Endothelial cell of umbilical vein (primary cell): Measurements from ENCODE around the gene ZFYVE26. TPM values are rescaled to one million over a fixed set of nuclear protein-coding genes. Genes with fewer than 3 reads are reported as not detected.

Source experiments
- BruUV-seq: library from RNA; stranded (reverse); fragments of 400-500 nt; replicated peaks from 2 replicates; lab custom pipeline; 2021; lab: Mats Ljungman, UMichigan
- CTCF ChIA-PET: fragments of 300-600, 350-600 bp; sonication (Branson Sonifier 250); formaldehyde crosslinking; loops from one replicate; lab custom pipeline; 2021; ENCODE audit warnings: antibody characterized with exemption, inconsistent platforms; lab: Charles Lee
- POLR2A ChIA-PET: fragments of 300-600, 350-600 bp; sonication (Branson Sonifier 250); formaldehyde crosslinking; loops from one replicate; lab custom pipeline; 2021; ENCODE audit warnings: antibody characterized with exemption, inconsistent platforms; lab: Charles Lee
- DNase-seq: peaks from one replicate; pipeline ENCODE4 v3.0.0-alpha.2; 2011; ENCODE audit warnings: low read depth, low spot score
- FAIRE-seq: peaks from 2 replicates; lab custom pipeline; 2011; peaks lifted over from hg19 to GRCh38; lab: Jason Lieb, UNC
- H2AFZ ChIP-seq: 2 replicates; pipeline ENCODE4 v1.6.0; 2012; ENCODE audit warnings: low read depth, low read length, control low read depth, inconsistent platforms
- H3K27ac ChIP-seq: 2 replicates; pipeline ENCODE4 v1.5.1; 2011; ENCODE audit warnings: low read depth, mild to moderate bottlenecking, control low read depth, low read length, moderate library complexity; ENCODE audit not compliant: insufficient read depth
- H3K27me3 ChIP-seq, 2 experiments: 2 replicates each; pipeline versions ENCODE4 v1.6.0 to v1.6.1; 2011; ENCODE audit warnings: low read length in 2 of 2, mixed read lengths in 1 of 2; ENCODE audit not compliant: control insufficient read depth in 2 of 2, insufficient read depth in 2 of 2
- H3K36me3 ChIP-seq, 2 experiments: 2 replicates in 1 of 2; 3 replicates in 1 of 2; pipeline ENCODE4 v1.5.1; 2011; ENCODE audit warnings: low read length in 2 of 2, mild to moderate bottlenecking in 1 of 2, moderate library complexity in 1 of 2; ENCODE audit not compliant: control insufficient read depth in 2 of 2, insufficient read depth in 2 of 2; ENCODE audit errors: extremely low read depth in 1 of 2
- H3K4me1 ChIP-seq: 3 replicates; pipeline ENCODE4 v1.5.1; 2011; ENCODE audit warnings: mild to moderate bottlenecking, low read length; ENCODE audit not compliant: control insufficient read depth, insufficient read depth; ENCODE audit errors: extremely low read depth
- H3K4me2 ChIP-seq: 2 replicates; pipeline ENCODE4 v1.6.1; 2011; ENCODE audit warnings: low read length, control low read depth, mixed read lengths; ENCODE audit not compliant: insufficient read depth
- H3K4me3 ChIP-seq, 3 experiments: fragments of 200-600 bp in 1 of 3; sonication (generic), shearing (Covaris generic) in 1 of 3; replicated peaks in 1 of 3; 2 replicates each; pipeline ENCODE4 v1.5.1; 2011 to 2016; ENCODE audit warnings: control low read depth in 3 of 3, low read length in 3 of 3, mild to moderate bottlenecking in 2 of 3, inconsistent platforms in 1 of 3, low read depth in 1 of 3, moderate library complexity in 1 of 3; ENCODE audit not compliant: insufficient read depth in 1 of 3
- H3K79me2 ChIP-seq: 2 replicates; pipeline ENCODE4 v1.6.0; 2012; ENCODE audit warnings: low read length, inconsistent platforms; ENCODE audit not compliant: control insufficient read depth, insufficient read depth
- H3K9ac ChIP-seq: replicated peaks from 2 replicates; pipeline ENCODE3; 2011; ENCODE audit warnings: low read length, control low read depth; ENCODE audit not compliant: insufficient read depth; ENCODE audit errors: extremely low read depth
- H3K9me1 ChIP-seq: replicated peaks from 3 replicates; pipeline ENCODE4 v1.6.0; 2011; ENCODE audit warnings: mild to moderate bottlenecking, low read length; ENCODE audit not compliant: control insufficient read depth, insufficient read depth; ENCODE audit errors: extremely low read depth
- H3K9me3 ChIP-seq: replicated peaks from 2 replicates; pipeline ENCODE4 v1.5.1; 2012; ENCODE audit warnings: low read length, inconsistent platforms; ENCODE audit not compliant: control insufficient read depth, insufficient read depth
- H4K20me1 ChIP-seq: replicated peaks from 2 replicates; pipeline ENCODE3; 2011; ENCODE audit warnings: mild to moderate bottlenecking, low read length; ENCODE audit not compliant: control insufficient read depth, insufficient read depth; ENCODE audit errors: extremely low read depth
- CTCF ChIP-seq, 2 donors: IDR thresholded peaks; 1 replicate in 1 of 2; 2 replicates in 1 of 2; pipeline ENCODE4 v1.5.1; 2011; ENCODE audit warnings: low read length in 2 of 2, mild to moderate bottlenecking in 2 of 2, moderate library complexity in 2 of 2, control low read depth in 1 of 2, inconsistent platforms in 1 of 2, low read depth in 1 of 2; ENCODE audit not compliant: insufficient read depth in 1 of 2; ENCODE audit errors: extremely low read depth in 1 of 2
- EZH2 ChIP-seq: IDR thresholded peaks from 2 replicates; pipeline ENCODE4 v1.6.1; 2012; ENCODE audit warnings: borderline replicate concordance, low read depth, mild to moderate bottlenecking, moderate library complexity, low read length, inconsistent platforms; ENCODE audit not compliant: severe bottlenecking
- FOS ChIP-seq: IDR thresholded peaks from 2 replicates; pipeline ENCODE4 v1.6.1; 2011; ENCODE audit warnings: mild to moderate bottlenecking, low read length, moderate library complexity, borderline replicate concordance; ENCODE audit not compliant: insufficient read depth
- GATA2 ChIP-seq: IDR thresholded peaks from 2 replicates; pipeline ENCODE4 v1.7.0; 2011; ENCODE audit warnings: low read depth, mild to moderate bottlenecking, moderate library complexity, mixed read lengths, low read length; ENCODE audit not compliant: insufficient read length, insufficient read depth
- JUN ChIP-seq: IDR thresholded peaks from 2 replicates; pipeline ENCODE4 v1.6.1; 2011; ENCODE audit warnings: borderline replicate concordance, low read depth; ENCODE audit not compliant: insufficient read length, insufficient read depth
- MAX ChIP-seq: IDR thresholded peaks from 2 replicates; pipeline ENCODE4 v1.6.1; 2011; ENCODE audit not compliant: insufficient read depth, insufficient read length
- MYC ChIP-seq: IDR thresholded peaks from one replicate; pipeline ENCODE4 v1.6.1; 2011; ENCODE audit warnings: mild to moderate bottlenecking, low read depth, low read length
- POLR2A ChIP-seq: IDR thresholded peaks from 2 replicates; pipeline ENCODE4 v1.6.1; 2012; ENCODE audit warnings: low read depth, mild to moderate bottlenecking, control low read depth, low read length
- POLR2AphosphoS5 ChIP-seq: IDR thresholded peaks from 2 replicates; pipeline ENCODE4 v1.6.1; 2012; ENCODE audit warnings: low read depth, mild to moderate bottlenecking, control low read depth, low read length, moderate library complexity; ENCODE audit not compliant: insufficient read depth
- dilution Hi-C: fragments of 300-500 bp; cut with MboI; formaldehyde crosslinking; loops from one replicate; pipeline ENCODE4 v1.15.0; 2019; ENCODE audit warnings: low sequenced_read_pairs; ENCODE audit not compliant: extremely low pct_ligation_motif_present
- intact Hi-C: fragments of 100-400 bp; cut with micrococcal nuclease; formaldehyde crosslinking; loops from one replicate; pipeline ENCODE4 v1.10.0; 2022
- polyA plus RNA-seq, 4 experiments: library from polyadenylated mRNA; depleted of rRNA in 3 of 4; stranded (reverse) in 3 of 4; unstranded in 1 of 4; fragments of >200 nt; gene quantifications; 2 replicates each; pipeline versions ENCODE4 v1.2.1 to v1.2.3, GENCODE V29; 2011 to 2012; ENCODE audit warnings: missing spikeins in 1 of 4
- total RNA-seq: library from RNA; stranded (reverse); gene quantifications from 2 replicates; pipeline ENCODE4 v1.2.3, GENCODE V29; 2021

Gene ZFYVE26
- total and polyA plus RNA-seq, 2 donors (not counting 3 experiments of a cell fraction or from before 2014, with no cell fraction given) = 15.3 to 26.3 TPM

GRCh38 chr14:67785270-67786109 lies 30.9 kb downstream of the ZFYVE26 start:
- ChIA-PET CTCF (no interaction called here), POLR2A (no interaction called here)
- H3K79me2 ChIP-seq = no peaks in the 10 kb centered on the region
- H3K27ac ChIP-seq = no peak overlapping the region
- TF ChIP-seq CTCF (IDR thresholded peaks at IDR 0.05; ENCODE audit: extremely low read depth in 1 of 2, insufficient read depth in 1 of 2, low read depth in 1 of 2, low read length in 2 of 2) = no peak
- TF ChIP-seq FOS = no peak
- TF ChIP-seq GATA2 = no peak
- TF ChIP-seq MYC = no peak
- TF ChIP-seq EZH2 = no peak
- no peak for TF ChIP-seq JUN
- TF ChIP-seq MAX = no peak
- TF ChIP-seq POLR2AphosphoS5 = no peak
- no peak for TF ChIP-seq POLR2A
- peaks cover 23 to 42% of the 10 kb centered on the region in 2 experiments for H3K36me3 ChIP-seq
- FAIRE-seq (no peak), DNase-seq (no peak)
- no peak overlapping the region for H3K9ac ChIP-seq
- H3K4me2 ChIP-seq = no peak overlapping the region
- H3K9me1 ChIP-seq = no peaks in the 10 kb centered on the region
- BruUV-seq = no TSS peak
- no peaks in the 10 kb centered on the region for H3K27me3 ChIP-seq
- no peaks in the 10 kb centered on the region for H4K20me1 ChIP-seq
- H3K4me3 ChIP-seq = no peak overlapping the region
- intact Hi-C loops = no loop called here
- H3K4me1 ChIP-seq = peaks cover 7% of the 10 kb centered on the region
- H2AFZ ChIP-seq = no peak overlapping the region
- no peaks in the 10 kb centered on the region for H3K9me3 ChIP-seq
- dilution Hi-C loops = no loop called here
